CD8-positive, alpha-beta memory T cell (primary cell): Measurements from ENCODE around the gene PTRH1. TPM values are rescaled to one million over a fixed set of nuclear protein-coding genes. Genes with fewer than 3 reads are reported as not detected.
A peak's percentile ranks its signal among the peaks of the same experiment; 100 is the strongest.

Experiments
- CTCF ChIA-PET: fragments of 350-600 bp; sonication (Branson Sonifier 250); formaldehyde crosslinking; loops from one replicate; lab custom pipeline; 2021; ENCODE audit warnings: antibody characterized with exemption; lab: Charles Lee
- POLR2A ChIA-PET: fragments of 350-600 bp; sonication (Branson Sonifier 250); formaldehyde crosslinking; loops from one replicate; lab custom pipeline; 2021; ENCODE audit warnings: antibody characterized with exemption; lab: Charles Lee
- DNase-seq, 5 donors: peaks; one replicate each; pipeline versions ENCODE4 v3.0.0 to v3.0.0-alpha.2; 2020 to 2022; ENCODE audit warnings: mixed read lengths in 1 of 5
- H3K27ac ChIP-seq: one replicate; pipeline ENCODE4 v1.7.0; 2013; ENCODE audit warnings: low read depth, mild to moderate bottlenecking, low read length, moderate library complexity
- H3K27me3 ChIP-seq: 2 replicates; pipeline ENCODE4 v1.7.0; 2013; ENCODE audit warnings: low read length, mild to moderate bottlenecking; ENCODE audit not compliant: insufficient read depth, poor library complexity, severe bottlenecking
- H3K36me3 ChIP-seq: 2 replicates; pipeline ENCODE4 v1.7.0; 2013; ENCODE audit warnings: mild to moderate bottlenecking, low read length, moderate library complexity; ENCODE audit not compliant: insufficient read depth
- H3K4me1 ChIP-seq: 2 replicates; pipeline ENCODE4 v1.7.0; 2013; ENCODE audit warnings: mild to moderate bottlenecking, low read length, moderate library complexity; ENCODE audit not compliant: insufficient read depth
- H3K4me3 ChIP-seq: 2 replicates; pipeline ENCODE4 v1.7.0; 2013; ENCODE audit warnings: mild to moderate bottlenecking, low read length
- H3K9me3 ChIP-seq: 2 replicates; pipeline ENCODE4 v1.7.0; 2013; ENCODE audit warnings: mild to moderate bottlenecking, low read length
- H3K27ac Mint-ChIP-seq, 8 donors: one replicate each; pipeline ENCODE4 v1.8.0; 2020 to 2021; ENCODE audit warnings: mixed read lengths in 8 of 8, mild to moderate bottlenecking in 6 of 8, inconsistent platforms in 3 of 8, moderate library complexity in 3 of 8
- H3K27me3 Mint-ChIP-seq, 2 donors: one replicate each; pipeline ENCODE4 v1.8.0; 2020 to 2021; ENCODE audit warnings: mixed read lengths in 2 of 2, mild to moderate bottlenecking in 1 of 2, moderate library complexity in 1 of 2
- H3K36me3 Mint-ChIP-seq, 3 donors: one replicate each; pipeline ENCODE4 v1.8.0; 2020 to 2021; ENCODE audit warnings: mixed read lengths in 3 of 3, inconsistent platforms in 1 of 3, mild to moderate bottlenecking in 1 of 3
- H3K4me1 Mint-ChIP-seq, 3 donors: one replicate each; pipeline ENCODE4 v1.8.0; 2020 to 2021; ENCODE audit warnings: mixed read lengths in 3 of 3, inconsistent platforms in 1 of 3, mild to moderate bottlenecking in 1 of 3
- H3K4me3 Mint-ChIP-seq, 7 donors: one replicate each; pipeline ENCODE4 v1.8.0; 2020 to 2021; ENCODE audit warnings: mixed read lengths in 7 of 7, mild to moderate bottlenecking in 6 of 7, moderate library complexity in 4 of 7, inconsistent platforms in 2 of 7
- H3K9me3 Mint-ChIP-seq, 5 donors: one replicate each; pipeline ENCODE4 v1.8.0; 2020 to 2022; ENCODE audit warnings: mixed read lengths in 5 of 5, mild to moderate bottlenecking in 3 of 5, moderate library complexity in 2 of 5, inconsistent platforms in 1 of 5
- polyA plus RNA-seq: library from polyadenylated mRNA; unstranded; fragments of 300-500 nt; fragmentation: Illumina TruSeq; gene quantifications from one replicate; pipeline ENCODE4 v1.2.3, GENCODE V29; 2021
- total RNA-seq, 2 experiments: library from RNA; stranded (reverse); gene quantifications; one replicate each; pipeline ENCODE4 v1.2.3, GENCODE V29; 2021

PTRH1 gene
- total and polyA plus RNA-seq, 3 experiments from 2014 or later: 34.4 to 40.7 (median 35.9) TPM

DNA sequence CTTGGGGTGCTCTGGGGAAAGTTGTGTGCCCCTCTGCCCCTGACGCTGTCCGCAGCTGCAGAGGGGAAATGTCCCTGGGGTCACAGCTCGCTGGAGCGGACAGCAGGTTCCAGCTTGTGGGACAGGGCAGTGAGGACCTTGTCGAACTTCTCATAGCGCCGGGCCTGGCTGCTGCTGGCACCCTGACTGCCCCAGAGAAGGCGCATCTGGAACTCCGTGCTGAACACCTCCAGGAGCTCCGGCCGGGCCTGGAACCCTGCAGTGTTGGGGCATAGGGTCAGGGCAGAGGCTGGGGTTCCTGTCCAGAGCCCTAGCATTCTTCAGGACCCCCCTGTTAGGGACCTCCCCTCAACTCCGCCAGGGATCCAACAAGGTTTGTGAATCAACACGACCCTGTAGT, 23.2 kb upstream of the PTRH1 start:
- no peak overlapping the region for H3K4me3 Mint-ChIP-seq
- peak overlapping the region in 6 of 8 donors; percentile 50 to 92 (median 89) for H3K27ac Mint-ChIP-seq
- DNase-seq: no peak
- peaks cover 13 to 21% (median 19%) of the 10 kb centered on the region in 3 donors for H3K4me1 Mint-ChIP-seq
- ChIA-PET CTCF (interaction anchor here (0.8 to 6.1 kb wide), 3 partner anchors 24 to 184 kb away, joined by 3 to 68 read pairs (median 4); no protein-coding TSS in a partner anchor), POLR2A (interaction anchor here (1.6 kb wide), 1 partner anchor 37 kb away, joined by 3 read pairs; no protein-coding TSS in a partner anchor)
- H3K4me3 ChIP-seq: no peak overlapping the region
- peaks cover 18% of the 10 kb centered on the region for H3K4me1 ChIP-seq
- no peak overlapping the region for H3K27ac ChIP-seq
- peaks cover 0 to 58% (median 11%) of the 10 kb centered on the region in 3 donors for H3K36me3 Mint-ChIP-seq
- H3K27me3 ChIP-seq: no peaks in the 10 kb centered on the region
- H3K27me3 Mint-ChIP-seq: no peaks in the 10 kb centered on the region
- H3K9me3 ChIP-seq: no peaks in the 10 kb centered on the region
- no peaks in the 10 kb centered on the region for H3K9me3 Mint-ChIP-seq
- peaks cover 8% of the 10 kb centered on the region for H3K36me3 ChIP-seq

DNA sequence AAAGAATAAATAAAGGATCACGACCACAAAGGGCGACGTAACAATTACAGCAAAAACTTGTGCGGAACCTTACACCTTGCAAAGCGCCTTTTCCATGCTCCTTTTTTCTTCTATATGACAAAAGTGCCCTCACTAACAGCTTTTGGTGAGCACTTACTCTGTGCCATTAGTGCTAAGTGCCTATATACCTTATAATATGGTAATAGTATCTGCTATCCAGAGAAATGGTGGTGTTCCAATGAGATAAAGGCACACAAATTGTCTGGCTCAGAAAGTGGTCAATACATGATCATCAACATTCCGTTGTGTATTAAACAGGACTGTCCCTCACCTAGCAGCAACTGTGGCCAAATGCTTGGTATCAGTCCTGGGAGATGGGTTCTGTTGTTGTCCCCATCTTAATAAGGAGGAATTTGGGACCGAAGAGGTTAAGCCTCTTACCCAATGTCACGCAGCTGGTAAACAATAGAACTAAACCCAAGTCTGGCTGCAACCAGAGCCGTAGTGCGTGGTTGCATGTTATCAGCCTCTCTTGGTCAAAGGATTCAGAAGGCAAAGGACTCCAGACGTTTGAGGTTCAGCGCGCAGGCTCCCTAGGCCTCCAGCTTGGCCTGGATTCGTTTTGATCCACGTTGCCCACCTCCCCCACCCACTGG, 20.2 kb upstream of the PTRH1 start:
- H3K9me3 Mint-ChIP-seq: no peaks in the 10 kb centered on the region
- H3K9me3 ChIP-seq: no peaks in the 10 kb centered on the region
- peaks cover 14 to 25% (median 23%) of the 10 kb centered on the region in 3 donors for H3K4me1 Mint-ChIP-seq
- DNase-seq: no peak
- ChIA-PET POLR2A (interaction anchor here (1.1 to 1.9 kb wide), 11 partner anchors 16 to 186 kb away, joined by 4 to 16 read pairs (median 5); partner anchors contain the start of genes CDK9, CFAP157, SH2D3C and TTC16), CTCF (interaction anchor here (1.0 to 6.1 kb wide), 41 partner anchors 10 to 339 kb away, joined by 3 to 68 read pairs (median 7); partner anchors contain the start of genes AK1, CDK9, CFAP157 and ENG)
- H3K36me3 ChIP-seq: no peaks in the 10 kb centered on the region
- peak overlapping the region; percentile 80 to 98 (median 94) for H3K4me3 Mint-ChIP-seq
- H3K27me3 ChIP-seq: no peaks in the 10 kb centered on the region
- no peak overlapping the region for H3K4me3 ChIP-seq
- peak overlapping the region; percentile 85 to 98 (median 96) for H3K27ac Mint-ChIP-seq
- peaks cover 22% of the 10 kb centered on the region for H3K4me1 ChIP-seq
- H3K27me3 Mint-ChIP-seq: no peaks in the 10 kb centered on the region
- H3K36me3 Mint-ChIP-seq: peaks cover 0 to 47% (median 7%) of the 10 kb centered on the region in 3 donors
- H3K27ac ChIP-seq: peak overlapping the region; percentile 62

DNA sequence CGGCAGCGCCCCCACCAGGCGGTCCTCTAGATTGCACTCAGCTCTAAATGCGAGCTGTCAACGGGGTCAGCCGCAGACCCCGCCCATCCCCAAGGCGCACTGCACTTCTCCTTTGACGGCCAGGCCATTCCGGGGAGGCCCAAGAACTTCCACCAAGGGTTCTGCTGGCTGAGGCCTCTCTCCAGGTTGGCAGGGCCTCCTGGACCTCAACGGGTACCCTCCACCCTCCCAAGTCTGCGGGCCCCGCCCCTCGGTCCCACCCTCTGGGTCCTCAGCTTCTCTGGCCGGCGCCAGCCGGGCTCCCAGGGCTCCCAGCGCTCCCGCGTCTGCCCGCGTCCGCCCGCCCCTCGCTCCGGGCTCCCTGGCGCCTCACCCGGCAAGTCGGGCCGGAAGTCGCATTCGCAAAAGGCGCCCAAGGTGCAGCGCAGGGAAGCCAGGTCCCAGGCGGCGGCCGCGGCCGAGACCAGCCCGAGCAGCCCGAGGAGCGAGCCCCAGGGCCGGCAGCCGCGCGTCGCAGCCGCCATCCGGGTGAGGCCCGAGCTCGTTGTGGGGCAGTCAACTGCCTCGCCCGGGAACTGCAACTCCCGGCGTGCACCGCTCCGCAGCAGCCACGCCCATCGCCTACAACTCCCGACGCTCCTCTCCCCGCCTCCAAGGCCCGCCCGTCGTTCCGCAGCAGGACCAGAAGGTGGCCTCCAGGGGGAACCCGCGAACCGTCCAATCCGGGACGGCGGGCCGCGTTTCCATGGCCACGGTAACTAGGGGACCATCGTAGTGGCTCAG, 19.5 kb upstream of the PTRH1 start, which contains the start of gene TOR2A:
TSS of gene TOR2A (minus strand) at position 548 of the 783 bp plus-strand sequence. CDS start at position 524, 24 bp downstream.
- H3K4me3 Mint-ChIP-seq: peak within 1 kb of the TSS; percentile 80 to 98 (median 94)
- H3K27me3 Mint-ChIP-seq: no peaks in the 10 kb centered on the region
- no peaks in the 10 kb centered on the region for H3K9me3 Mint-ChIP-seq
- POLR2A ChIA-PET: interaction anchor here (0.6 to 1.9 kb wide), 15 partner anchors 12 to 187 kb away, joined by 3 to 16 read pairs (median 4); partner anchors contain the start of genes CDK9, CFAP157, SH2D3C and TTC16
- peak within 1 kb of the TSS; percentile 85 to 98 (median 96) for H3K27ac Mint-ChIP-seq
- H3K9me3 ChIP-seq: no peaks in the 10 kb centered on the region
- no peaks in the 10 kb centered on the region for H3K27me3 ChIP-seq
- H3K36me3 ChIP-seq: no peaks in the 10 kb centered on the region
- H3K4me1 ChIP-seq: peaks cover 22% of the 10 kb centered on the region
- peak within 1 kb of the TSS; percentile 94 for H3K4me3 ChIP-seq
- H3K27ac ChIP-seq: peak within 1 kb of the TSS; percentile 62
- H3K36me3 Mint-ChIP-seq: peaks cover 0 to 43% (median 7%) of the 10 kb centered on the region in 3 donors
- CTCF ChIA-PET: interaction anchor here (0.6 to 6.1 kb wide), 60 partner anchors 9 to 511 kb away, joined by 3 to 68 read pairs (median 6); partner anchors contain the start of genes AK1, CDK9, CFAP157 and ENG
- peak; percentile 99 for DNase-seq
- H3K4me1 Mint-ChIP-seq: peaks cover 14 to 25% (median 23%) of the 10 kb centered on the region in 3 donors

DNA sequence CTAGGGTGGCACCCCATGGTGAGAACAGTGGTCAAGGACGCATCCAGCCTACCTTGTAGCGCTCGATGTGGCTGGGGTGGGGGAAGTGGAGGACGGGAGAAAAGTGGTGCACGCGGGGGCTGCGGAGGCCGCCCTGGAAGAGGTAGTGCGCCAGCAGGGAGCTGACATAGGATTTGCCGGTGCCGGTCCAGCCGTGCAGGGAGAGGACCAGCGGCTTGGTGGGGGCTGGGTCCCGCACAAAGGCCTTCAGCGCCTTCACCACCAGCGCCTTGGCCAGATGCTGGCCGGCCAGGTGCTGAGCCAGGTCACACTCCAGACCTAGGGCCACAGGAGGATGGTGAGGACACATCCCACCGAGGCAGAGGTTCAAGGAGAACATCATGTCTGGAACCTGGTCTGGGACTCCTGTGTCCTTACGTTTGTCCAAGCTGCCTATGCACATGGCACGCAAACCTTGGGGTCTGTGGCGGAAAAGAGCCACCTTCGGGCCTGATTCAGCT, 18.8 kb upstream of the PTRH1 start:
- Histone ChIP-seq H3K36me3 (no peaks in the 10 kb centered on the region), H3K27ac (peak overlapping the region; percentile 62)
- H3K36me3 Mint-ChIP-seq: peaks cover 0 to 40% (median 7%) of the 10 kb centered on the region in 3 donors

DNA sequence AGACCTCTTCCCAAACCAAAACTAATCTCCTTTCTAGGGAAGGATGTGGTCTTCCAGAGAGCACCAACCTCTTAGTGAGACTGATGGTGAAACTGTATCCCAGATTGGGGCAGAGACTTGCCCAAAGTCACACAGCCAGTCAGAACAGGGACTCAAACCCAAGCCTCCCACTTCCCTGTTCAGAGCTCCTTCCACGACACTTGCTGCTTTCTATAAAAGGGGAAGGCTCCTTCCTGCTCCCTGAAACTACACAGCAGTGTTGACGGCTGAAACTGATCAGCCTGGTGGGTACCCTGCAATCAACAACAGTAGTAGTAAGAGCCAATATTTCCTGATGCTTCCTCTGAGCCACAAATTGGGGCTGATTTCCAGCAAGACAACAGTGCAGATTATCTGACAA, 18.2 kb upstream of the PTRH1 start:
- Mint-ChIP-seq H3K27me3 (no peaks in the 10 kb centered on the region), H3K36me3 (peaks cover 0 to 34% (median 7%) of the 10 kb centered on the region in 3 donors), H3K27ac (peak overlapping the region in 5 of 8 donors; percentile 17 to 89 (median 60)), H3K4me1 (peaks cover 14 to 25% (median 23%) of the 10 kb centered on the region in 3 donors), H3K9me3 (no peaks in the 10 kb centered on the region), H3K4me3 (peak overlapping the region in 5 of 7 donors; percentile 28 to 97 (median 60))
- ChIA-PET CTCF (interaction anchor here (0.6 to 6.1 kb wide), 14 partner anchors 14 to 273 kb away, joined by 3 to 68 read pairs (median 18); partner anchors contain the start of genes CFAP157, PTRH1 and TTC16), POLR2A (no interaction called here)
- Histone ChIP-seq H3K9me3 (no peaks in the 10 kb centered on the region), H3K4me1 (peaks cover 22% of the 10 kb centered on the region), H3K27ac (no peak overlapping the region), H3K4me3 (no peak overlapping the region), H3K36me3 (no peaks in the 10 kb centered on the region), H3K27me3 (no peaks in the 10 kb centered on the region)
- DNase-seq: no peak

More for the DNA sequence above, 18.8 kb upstream of the PTRH1 start:
- POLR2A ChIA-PET: interaction anchor here (0.8 to 1.9 kb wide), 11 partner anchors 13 to 187 kb away, joined by 3 to 16 read pairs (median 4); partner anchors contain the start of genes CDK9, CFAP157, SH2D3C and TTC16
- Mint-ChIP-seq H3K4me3 (peak overlapping the region; percentile 80 to 97 (median 86)), H3K4me1 (peaks cover 14 to 25% (median 23%) of the 10 kb centered on the region in 3 donors), H3K27me3 (no peaks in the 10 kb centered on the region), H3K9me3 (no peaks in the 10 kb centered on the region), H3K27ac (peak overlapping the region; percentile 73 to 91 (median 87))
- peak in 1 of 5 donors; percentile 58 for DNase-seq
- peaks cover 22% of the 10 kb centered on the region for H3K4me1 ChIP-seq
- CTCF ChIA-PET: interaction anchor here (0.7 to 6.1 kb wide), 57 partner anchors 9 to 510 kb away, joined by 3 to 68 read pairs (median 6); partner anchors contain the start of genes AK1, CDK9, CFAP157 and ENG
- peak overlapping the region; percentile 94 for H3K4me3 ChIP-seq
- no peaks in the 10 kb centered on the region for H3K9me3 ChIP-seq
- H3K27me3 ChIP-seq: no peaks in the 10 kb centered on the region

DNA sequence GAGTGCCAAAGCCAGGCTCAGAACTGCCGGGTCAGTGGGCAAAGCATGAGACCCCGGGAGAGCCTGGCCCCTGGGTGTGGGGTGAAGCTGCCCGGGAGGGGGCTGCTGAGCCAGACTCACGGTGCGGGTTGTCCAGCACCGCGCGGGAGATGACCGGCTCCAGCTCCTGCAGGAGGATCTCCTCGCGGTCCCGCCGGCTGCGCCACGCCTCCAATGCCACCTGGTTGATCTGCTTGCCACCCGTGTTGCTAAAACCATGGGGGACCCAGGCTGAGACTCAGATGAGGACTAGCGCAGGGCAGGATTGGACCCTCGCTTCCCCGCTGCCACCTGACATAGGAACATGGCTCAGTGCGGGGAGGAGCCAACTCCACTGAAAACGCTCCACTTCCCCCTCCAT, 17.0 kb upstream of the PTRH1 start:
- no peaks in the 10 kb centered on the region for H3K27me3 ChIP-seq
- H3K4me3 Mint-ChIP-seq: peak overlapping the region in 1 of 7 donors; percentile 37
- H3K9me3 Mint-ChIP-seq: no peaks in the 10 kb centered on the region
- peaks cover 14 to 25% (median 23%) of the 10 kb centered on the region in 3 donors for H3K4me1 Mint-ChIP-seq
- no peaks in the 10 kb centered on the region for H3K27me3 Mint-ChIP-seq
- peaks cover 22% of the 10 kb centered on the region for H3K4me1 ChIP-seq
- H3K36me3 Mint-ChIP-seq: peaks cover 0 to 25% (median 0%) of the 10 kb centered on the region in 3 donors
- no peak overlapping the region for H3K4me3 ChIP-seq
- DNase-seq: no peak
- POLR2A ChIA-PET: no interaction called here
- CTCF ChIA-PET: interaction anchor here (1.3 to 6.1 kb wide), 4 partner anchors 13 to 190 kb away, joined by 3 to 68 read pairs (median 20); no protein-coding TSS in a partner anchor
- no peaks in the 10 kb centered on the region for H3K9me3 ChIP-seq
- peak overlapping the region in 1 of 8 donors; percentile 60 for H3K27ac Mint-ChIP-seq
- no peaks in the 10 kb centered on the region for H3K36me3 ChIP-seq
- no peak overlapping the region for H3K27ac ChIP-seq

DNA sequence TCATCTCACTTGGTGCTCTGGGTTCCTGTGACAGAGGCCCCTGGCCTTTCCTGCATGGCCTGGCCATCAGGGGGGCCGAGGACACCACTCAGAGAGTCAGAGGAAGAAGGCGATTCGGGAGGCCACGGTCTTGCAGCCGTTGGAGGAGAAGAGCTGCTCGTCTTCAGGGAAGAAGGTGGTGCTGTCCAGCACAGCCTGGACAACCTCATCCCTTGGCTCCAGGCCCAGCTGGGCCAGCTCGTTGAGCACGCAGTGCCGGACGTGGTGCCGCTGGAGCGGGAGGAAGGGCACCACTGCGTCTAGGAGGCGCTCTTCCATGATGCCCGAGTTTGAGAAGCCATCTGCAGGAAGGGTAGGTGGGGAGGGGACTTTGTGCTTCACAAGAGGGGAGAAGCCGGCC, 16.5 kb upstream of the PTRH1 start:
- H3K36me3 ChIP-seq: no peaks in the 10 kb centered on the region
- CTCF ChIA-PET: interaction anchor here (0.9 to 1.5 kb wide), 2 partner anchors 147 to 190 kb away, joined by 3 read pairs; no protein-coding TSS in a partner anchor
- H3K4me1 ChIP-seq: peaks cover 22% of the 10 kb centered on the region
- H3K4me3 ChIP-seq: no peak overlapping the region
- no peaks in the 10 kb centered on the region for H3K9me3 Mint-ChIP-seq
- H3K36me3 Mint-ChIP-seq: peaks cover 0 to 22% (median 0%) of the 10 kb centered on the region in 3 donors
- DNase-seq: no peak
- H3K27me3 Mint-ChIP-seq: no peaks in the 10 kb centered on the region
- peak overlapping the region in 2 of 8 donors; percentile 64 to 71 for H3K27ac Mint-ChIP-seq
- POLR2A ChIA-PET: no interaction called here
- peaks cover 14 to 25% (median 23%) of the 10 kb centered on the region in 3 donors for H3K4me1 Mint-ChIP-seq
- peak overlapping the region in 1 of 7 donors; percentile 48 for H3K4me3 Mint-ChIP-seq
- H3K27me3 ChIP-seq: no peaks in the 10 kb centered on the region
- H3K9me3 ChIP-seq: no peaks in the 10 kb centered on the region
- H3K27ac ChIP-seq: no peak overlapping the region
